Measurements from ENCODE around the gene PGP. TPM values are rescaled to one million over a fixed set of nuclear protein-coding genes. Genes with fewer than 3 reads are reported as not detected.
"Not testable (repeated sequence)": the region's sequence is repeated elsewhere in the genome, so short reads cannot be mapped to it uniquely, and the experiment has no call there.

The PGP gene, protein sequence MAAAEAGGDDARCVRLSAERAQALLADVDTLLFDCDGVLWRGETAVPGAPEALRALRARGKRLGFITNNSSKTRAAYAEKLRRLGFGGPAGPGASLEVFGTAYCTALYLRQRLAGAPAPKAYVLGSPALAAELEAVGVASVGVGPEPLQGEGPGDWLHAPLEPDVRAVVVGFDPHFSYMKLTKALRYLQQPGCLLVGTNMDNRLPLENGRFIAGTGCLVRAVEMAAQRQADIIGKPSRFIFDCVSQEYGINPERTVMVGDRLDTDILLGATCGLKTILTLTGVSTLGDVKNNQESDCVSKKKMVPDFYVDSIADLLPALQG
- total RNA-seq: 10 to 100 TPM; 14.4 to 24.4 TPM
- 10 to 100 TPM in 1 of 6 donors, 1 to 10 TPM in 5; 7.1 to 14.5 (median 8.7) TPM for polyA plus RNA-seq (ENCODE audit: insufficient read length in 6 of 6)
- long read RNA-seq, donor 1, transcript PGP-201 (2 exons, 2,727 nt): major isoform, 20 of 20 reads
- long read RNA-seq, donor 1, partial matches to known transcripts: 0 of 20 reads
- long read RNA-seq, donor 1, other reads (novel, unspliced or antisense): 0 of 20 reads
- long read RNA-seq, donor 2, transcript PGP-201 (2 exons, 2,727 nt): major isoform, 11 of 11 reads
- long read RNA-seq, donor 2, partial matches to known transcripts: 0 of 11 reads
- long read RNA-seq, donor 2, other reads (novel, unspliced or antisense): 0 of 11 reads
- long read RNA-seq, donor 3, transcript PGP-201 (2 exons, 2,727 nt): major isoform, 16 of 16 reads
- long read RNA-seq, donor 3, partial matches to known transcripts: 0 of 16 reads
- long read RNA-seq, donor 3, other reads (novel, unspliced or antisense): 0 of 16 reads
- long read RNA-seq, donor 4, transcript PGP-201 (2 exons, 2,727 nt): major isoform, 38 of 38 reads
- long read RNA-seq, donor 4, partial matches to known transcripts: 0 of 38 reads
- long read RNA-seq, donor 4, other reads (novel, unspliced or antisense): 0 of 38 reads
- long read RNA-seq, donor 5, transcript PGP-201 (2 exons, 2,727 nt): major isoform, 10 of 10 reads
- long read RNA-seq, donor 5, partial matches to known transcripts: 0 of 10 reads
- long read RNA-seq, donor 5, other reads (novel, unspliced or antisense): 0 of 10 reads
- long read RNA-seq, donor 6, transcript PGP-201 (2 exons, 2,727 nt): major isoform, 14 of 14 reads
- long read RNA-seq, donor 6, partial matches to known transcripts: 0 of 14 reads
- long read RNA-seq, donor 6, other reads (novel, unspliced or antisense): 0 of 14 reads
- long read RNA-seq, donor 7, transcript PGP-201 (2 exons, 2,727 nt): major isoform, 5 of 10 reads
- long read RNA-seq, donor 7, partial matches to known transcripts: 5 of 10 reads
- long read RNA-seq, donor 7, other reads (novel, unspliced or antisense): 0 of 10 reads
- long read RNA-seq, donor 8, transcript PGP-201 (2 exons, 2,727 nt): major isoform, 15 of 15 reads
- long read RNA-seq, donor 8, partial matches to known transcripts: 0 of 15 reads
- long read RNA-seq, donor 8, other reads (novel, unspliced or antisense): 0 of 15 reads
- long read RNA-seq, donor 9: 0 reads
- long read RNA-seq, donor 10, transcript PGP-201 (2 exons, 2,727 nt): major isoform, 87 of 92 reads
- long read RNA-seq, donor 10, partial matches to known transcripts: 0 of 92 reads
- long read RNA-seq, donor 10, other reads (novel, unspliced or antisense): 5 of 92 reads
- long read RNA-seq, donor 11: 0 reads
- long read RNA-seq, donor 12, transcript PGP-201 (2 exons, 2,727 nt): major isoform, 6 of 6 reads
- long read RNA-seq, donor 12, partial matches to known transcripts: 0 of 6 reads
- long read RNA-seq, donor 12, other reads (novel, unspliced or antisense): 0 of 6 reads

DNA sequence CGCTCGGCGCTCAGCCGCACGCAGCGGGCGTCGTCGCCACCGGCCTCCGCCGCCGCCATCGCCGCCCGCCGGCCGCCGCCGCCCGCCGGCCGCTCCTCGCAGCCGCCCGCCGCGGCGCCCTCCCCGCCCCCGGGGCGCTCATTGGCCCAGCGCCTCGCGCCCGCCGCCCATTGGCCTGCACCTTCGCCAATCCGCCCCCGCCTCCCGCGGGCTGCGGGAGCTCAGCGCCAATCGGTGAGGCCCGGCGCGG is at the start of gene PGP:
Gene PGP (minus strand): TSS at position 122 of the 250 bp plus-strand sequence. CDS start 63 bp downstream, at position 59.
- H3K9me3 ChIP-seq: no peaks in the 10 kb centered on the region
- no peak for DNase-seq
- ATAC-seq: peak; percentile 92
- TF ChIP-seq, protein P1, sequence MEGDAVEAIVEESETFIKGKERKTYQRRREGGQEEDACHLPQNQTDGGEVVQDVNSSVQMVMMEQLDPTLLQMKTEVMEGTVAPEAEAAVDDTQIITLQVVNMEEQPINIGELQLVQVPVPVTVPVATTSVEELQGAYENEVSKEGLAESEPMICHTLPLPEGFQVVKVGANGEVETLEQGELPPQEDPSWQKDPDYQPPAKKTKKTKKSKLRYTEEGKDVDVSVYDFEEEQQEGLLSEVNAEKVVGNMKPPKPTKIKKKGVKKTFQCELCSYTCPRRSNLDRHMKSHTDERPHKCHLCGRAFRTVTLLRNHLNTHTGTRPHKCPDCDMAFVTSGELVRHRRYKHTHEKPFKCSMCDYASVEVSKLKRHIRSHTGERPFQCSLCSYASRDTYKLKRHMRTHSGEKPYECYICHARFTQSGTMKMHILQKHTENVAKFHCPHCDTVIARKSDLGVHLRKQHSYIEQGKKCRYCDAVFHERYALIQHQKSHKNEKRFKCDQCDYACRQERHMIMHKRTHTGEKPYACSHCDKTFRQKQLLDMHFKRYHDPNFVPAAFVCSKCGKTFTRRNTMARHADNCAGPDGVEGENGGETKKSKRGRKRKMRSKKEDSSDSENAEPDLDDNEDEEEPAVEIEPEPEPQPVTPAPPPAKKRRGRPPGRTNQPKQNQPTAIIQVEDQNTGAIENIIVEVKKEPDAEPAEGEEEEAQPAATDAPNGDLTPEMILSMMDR (IDR thresholded peaks at IDR 0.05): no peak
- H3K4me1 ChIP-seq: peaks cover 21 to 37% of the 10 kb centered on the region in 2 donors
- no peaks in the 10 kb centered on the region for H3K27me3 ChIP-seq
- H3K36me3 ChIP-seq: peaks cover 0 to 28% of the 10 kb centered on the region in 2 donors
- H3K4me3 ChIP-seq: peak within 1 kb of the TSS; percentile 69 to 87
- intact Hi-C loops (cut with DNase I): no loop called here
- peak within 1 kb of the TSS; percentile 93 to 96 for H3K27ac ChIP-seq

DNA sequence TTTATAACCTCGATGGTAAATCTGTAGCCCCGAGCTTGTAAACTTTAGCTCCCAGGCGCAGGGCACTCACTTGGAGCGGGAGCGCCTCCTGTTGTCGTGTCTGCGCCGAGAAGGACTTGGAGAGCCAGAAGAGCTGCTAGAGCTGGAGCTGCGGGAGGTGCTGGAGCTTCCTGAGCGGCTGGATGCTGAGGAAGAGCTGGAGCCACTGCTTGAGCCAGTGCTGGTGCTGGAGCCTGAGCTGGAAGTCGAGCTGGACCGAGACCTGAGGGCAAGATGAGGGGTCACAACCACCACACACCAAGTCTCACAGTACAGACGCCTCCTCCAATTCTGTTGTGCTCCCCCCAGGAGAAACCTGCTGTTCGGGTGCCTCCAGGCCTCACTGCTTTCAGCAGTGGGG is 48.4 kb upstream of the PGP start:
- intact Hi-C loops (cut with DNase I); ATAC-seq; H3K27me3 ChIP-seq; H3K27ac ChIP-seq; DNase-seq; H3K4me3 ChIP-seq; H3K9me3 ChIP-seq: not testable (repeated sequence)
- Histone ChIP-seq H3K36me3 (peaks cover 0 to 66% of the 10 kb centered on the region in 2 donors), H3K4me1 (peaks cover 9 to 22% of the 10 kb centered on the region in 2 donors)

DNA sequence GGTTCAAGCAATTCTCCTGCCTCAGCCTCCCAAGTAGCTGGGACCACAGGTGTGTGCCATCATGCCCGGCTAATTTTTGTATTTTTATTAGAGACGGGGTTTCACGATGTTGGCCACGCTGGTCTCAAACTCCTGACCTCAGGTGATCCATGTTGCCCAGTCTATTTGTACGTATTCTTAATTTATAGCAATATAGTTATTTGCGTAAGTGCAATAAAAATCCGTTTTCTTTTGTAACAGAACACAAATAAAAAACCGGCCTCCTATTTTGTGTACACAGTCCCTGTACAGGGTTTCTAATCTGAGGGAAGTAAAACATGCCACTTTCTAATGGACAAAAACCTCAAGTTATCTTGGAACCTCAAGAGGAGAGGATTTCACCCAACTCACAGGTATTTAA is 45.6 kb upstream of the PGP start:
- DNase-seq (no peak), ATAC-seq (no peak)
- intact Hi-C loops (cut with DNase I): no loop called here
- no peak overlapping the region for H3K27ac ChIP-seq
- no peaks in the 10 kb centered on the region for H3K27me3 ChIP-seq
- TF ChIP-seq, protein P1 (IDR thresholded peaks at IDR 0.05): no peak
- H3K36me3 ChIP-seq: peaks cover 0 to 94% of the 10 kb centered on the region in 2 donors
- H3K4me1 ChIP-seq: peaks cover 0 to 7% of the 10 kb centered on the region in 2 donors
- no peak overlapping the region for H3K4me3 ChIP-seq
- no peaks in the 10 kb centered on the region for H3K9me3 ChIP-seq

DNA sequence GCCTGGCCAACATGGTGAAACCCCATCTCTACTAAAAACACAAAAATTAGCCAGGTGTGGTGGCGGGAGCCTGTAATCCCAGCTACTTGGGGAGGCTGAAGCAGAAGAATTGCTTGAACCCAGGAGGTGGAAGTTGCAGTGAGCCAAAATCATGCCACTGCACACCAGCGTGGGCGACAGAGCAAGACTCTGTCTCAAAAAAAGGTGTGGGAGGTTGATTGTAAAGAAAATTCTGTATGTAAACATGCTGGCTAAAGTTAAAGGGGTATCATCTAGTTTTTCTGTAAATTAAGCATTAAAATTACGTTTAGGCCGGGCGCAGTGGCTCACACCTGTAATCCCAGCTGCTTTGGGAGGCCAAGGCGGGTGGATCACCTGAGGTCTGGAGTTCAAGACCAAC is 43.9 kb upstream of the PGP start:
- H3K9me3 ChIP-seq; H3K27me3 ChIP-seq; DNase-seq; H3K27ac ChIP-seq; H3K4me1 ChIP-seq; intact Hi-C loops (cut with DNase I); H3K4me3 ChIP-seq; ATAC-seq: not testable (repeated sequence)
- peaks cover 0 to 100% of the 10 kb centered on the region in 2 donors for H3K36me3 ChIP-seq

DNA sequence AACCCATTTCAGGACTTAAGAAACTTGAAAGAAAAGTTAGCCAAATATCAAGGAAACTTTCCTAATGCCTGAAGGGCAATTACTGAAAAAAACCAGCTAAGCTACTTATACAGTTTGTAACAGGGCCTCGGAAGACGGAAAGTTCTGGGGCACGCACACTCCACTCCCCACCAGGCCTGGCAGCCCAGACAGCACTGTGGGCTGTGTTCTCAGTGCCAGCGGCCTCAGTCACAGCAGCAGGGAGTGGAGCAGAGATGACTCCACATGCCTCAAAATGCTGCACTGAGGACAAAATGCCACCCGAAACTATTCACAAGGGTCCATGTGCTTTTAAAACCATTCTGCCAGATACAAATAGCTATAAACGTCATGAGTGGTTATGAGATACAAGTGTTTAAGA is 43.1 kb upstream of the PGP start:
- H3K36me3 ChIP-seq: peaks cover 0 to 100% of the 10 kb centered on the region in 2 donors
- no peak overlapping the region for H3K4me3 ChIP-seq
- peaks cover 0 to under 1% of the 10 kb centered on the region in 2 donors for H3K4me1 ChIP-seq
- no peak for DNase-seq
- H3K27me3 ChIP-seq: no peaks in the 10 kb centered on the region
- TF ChIP-seq, protein P1 (IDR thresholded peaks at IDR 0.05): no peak
- intact Hi-C loops (cut with DNase I): no loop called here
- H3K27ac ChIP-seq: no peak overlapping the region
- no peaks in the 10 kb centered on the region for H3K9me3 ChIP-seq
- no peak for ATAC-seq
